K562 (cell line): ENCODE data around the gene CTNNBL1. TPM values are rescaled to one million over a fixed set of nuclear protein-coding genes. Genes with fewer than 3 reads are reported as not detected.

Source experiments
- HNRNPK ChIP-seq: fragments of 200-400 bp; formaldehyde crosslinking; IDR thresholded peaks from one replicate; pipeline ENCODE4 v1.6.1; 2018; ENCODE audit warnings: mild to moderate bottlenecking, low read depth, low read length; ENCODE audit not compliant: poor library complexity, severe bottlenecking
- LEF1 ChIP-seq: fragments of 450-650 bp; IDR thresholded peaks from 2 replicates; pipeline ENCODE4 v1.6.1; 2016; ENCODE audit warnings: mild to moderate bottlenecking
- MBD2 ChIP-seq: sonication (generic); IDR thresholded peaks from 2 replicates; pipeline ENCODE4 v1.6.1; 2016; ENCODE audit warnings: low read depth, borderline replicate concordance
- RBBP5 ChIP-seq: fragments of 200-600 bp; sonication (generic); IDR thresholded peaks from 2 replicates; pipeline ENCODE4 v1.6.1; 2012; ENCODE audit warnings: borderline replicate concordance, mild to moderate bottlenecking, low read length, control low read depth, inconsistent platforms; ENCODE audit not compliant: insufficient read depth, poor library complexity, severe bottlenecking
- SMC3 ChIP-seq: conservative IDR thresholded peaks from 2 replicates; pipeline ENCODE4 v1.6.1; 2011; ENCODE audit warnings: low read depth, low read length, improper control_type of control experiment; ENCODE audit not compliant: insufficient read depth
- STAG1 ChIP-seq: sonication (generic); formaldehyde crosslinking; IDR thresholded peaks from 2 replicates; pipeline ENCODE4 v1.5.0; 2020; ENCODE audit warnings: missing genetic modification reagents, borderline replicate concordance
- ZKSCAN1 ChIP-seq: fragments of 150-350 bp; IDR thresholded peaks from 2 replicates; pipeline ENCODE4 v1.6.1; 2016; ENCODE audit warnings: low read depth, low read length
- ZNF263 ChIP-seq: sonication (generic); formaldehyde crosslinking; IDR thresholded peaks from 2 replicates; pipeline ENCODE4 v1.8.0; 2022; ENCODE audit warnings: mild to moderate bottlenecking, missing genetic modification reagents, borderline replicate concordance
- ZNF274 ChIP-seq: IDR thresholded peaks from 2 replicates; pipeline ENCODE4 v1.6.1; 2011; ENCODE audit warnings: low read depth, mild to moderate bottlenecking, low read length, moderate library complexity, borderline replicate concordance
- polyA plus RNA-seq, 8 experiments: library from polyadenylated mRNA; depleted of rRNA in 4 of 8; stranded (reverse) in 5 of 8; unstranded in 3 of 8; fragments of >200 nt; fragmentation: Nextera tagmentation in 2 of 8; fragmentation: Illumina TruSeq in 1 of 8; extraction: Ambion mirVana in 2 of 8; extraction: Trizol in 1 of 8; gene quantifications; 2 replicates each; pipeline versions ENCODE4 v1.2.1 to v1.2.3, GENCODE V29; 2011 to 2014; ENCODE audit warnings: inconsistent platforms in 1 of 8, missing spikeins in 1 of 8
- total RNA-seq, 7 experiments: library from RNA; depleted of rRNA in 6 of 7; stranded (reverse); fragments of >200 nt in 6 of 7; fragmentation: Illumina TruSeq in 2 of 7; extraction: Trizol in 2 of 7; gene quantifications; 2 replicates each; pipeline versions ENCODE4 v1.2.1 to v1.2.3, GENCODE V29; 2011 to 2021; ENCODE audit warnings: low replicate concordance in 1 of 7
- TF ChIP-seq, protein P1 (sequence below): fragments of 450-650 bp; IDR thresholded peaks from 2 replicates; pipeline ENCODE4 v1.6.1; 2016; ENCODE audit warnings: borderline replicate concordance
- TF ChIP-seq, protein P2 (sequence below): sonication (generic); formaldehyde crosslinking; IDR thresholded peaks from 2 replicates; pipeline ENCODE4 v1.8.0; 2022; ENCODE audit warnings: missing genetic modification reagents, mild to moderate bottlenecking, borderline replicate concordance
- TF ChIP-seq, protein P3 (sequence below): fragments of 250-450 bp; sonication (Bioruptor Pico); IDR thresholded peaks from 2 replicates; pipeline ENCODE4 v1.8.0; 2022; ENCODE audit warnings: moderate library complexity, mild to moderate bottlenecking, inconsistent platforms
- TF ChIP-seq, protein P4 (sequence below): sonication (generic); formaldehyde crosslinking; IDR thresholded peaks from 2 replicates; pipeline ENCODE4 v1.8.0; 2022; ENCODE audit warnings: mild to moderate bottlenecking, missing genetic modification reagents
- TF ChIP-seq, protein P5 (sequence below): fragments of 250-450 bp; sonication (Bioruptor Pico); IDR thresholded peaks from 2 replicates; pipeline ENCODE4 v1.6.1; 2021; ENCODE audit warnings: mild to moderate bottlenecking

CTNNBL1 gene
- total and polyA plus RNA-seq, 9 of the 15 experiments (the other 6 are each of a cell fraction or from before 2014, with no cell fraction given), result 32.4 to 85.6 (median 43.6) TPM

DNA sequence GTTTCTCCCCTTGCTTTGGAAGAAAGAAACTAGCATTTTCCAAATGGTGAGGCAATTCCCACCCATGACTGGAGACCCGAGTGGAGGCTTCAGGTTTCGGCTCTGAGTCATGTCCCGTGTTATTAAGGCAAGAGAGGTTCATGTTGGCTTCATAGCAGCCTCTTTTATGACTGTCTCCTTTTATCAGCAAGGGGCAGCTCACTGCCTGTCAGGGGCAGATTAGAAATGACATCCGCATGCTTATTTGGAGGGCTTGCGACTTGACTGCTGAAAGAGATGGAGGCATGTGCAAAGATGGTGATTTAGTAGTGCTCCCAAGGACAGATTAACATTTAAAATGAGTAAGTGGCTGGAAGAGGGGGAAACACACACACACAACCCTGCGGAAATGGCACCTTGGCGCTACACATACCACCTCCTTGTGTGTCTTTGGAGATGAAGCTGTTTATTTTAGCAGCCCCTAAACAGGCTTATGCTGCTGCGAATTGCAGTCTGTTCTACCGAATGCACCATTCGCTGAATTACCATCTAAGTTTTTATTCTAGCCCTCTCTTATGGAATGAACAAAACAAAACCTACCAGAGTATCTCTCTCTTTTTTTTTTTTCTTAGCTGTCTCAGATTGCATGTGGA, 157.0 kb downstream of the CTNNBL1 start (continued):
- TF ChIP-seq, protein P1, sequence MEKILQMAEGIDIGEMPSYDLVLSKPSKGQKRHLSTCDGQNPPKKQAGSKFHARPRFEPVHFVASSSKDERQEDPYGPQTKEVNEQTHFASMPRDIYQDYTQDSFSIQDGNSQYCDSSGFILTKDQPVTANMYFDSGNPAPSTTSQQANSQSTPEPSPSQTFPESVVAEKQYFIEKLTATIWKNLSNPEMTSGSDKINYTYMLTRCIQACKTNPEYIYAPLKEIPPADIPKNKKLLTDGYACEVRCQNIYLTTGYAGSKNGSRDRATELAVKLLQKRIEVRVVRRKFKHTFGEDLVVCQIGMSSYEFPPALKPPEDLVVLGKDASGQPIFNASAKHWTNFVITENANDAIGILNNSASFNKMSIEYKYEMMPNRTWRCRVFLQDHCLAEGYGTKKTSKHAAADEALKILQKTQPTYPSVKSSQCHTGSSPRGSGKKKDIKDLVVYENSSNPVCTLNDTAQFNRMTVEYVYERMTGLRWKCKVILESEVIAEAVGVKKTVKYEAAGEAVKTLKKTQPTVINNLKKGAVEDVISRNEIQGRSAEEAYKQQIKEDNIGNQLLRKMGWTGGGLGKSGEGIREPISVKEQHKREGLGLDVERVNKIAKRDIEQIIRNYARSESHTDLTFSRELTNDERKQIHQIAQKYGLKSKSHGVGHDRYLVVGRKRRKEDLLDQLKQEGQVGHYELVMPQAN, result no peak
- TF ChIP-seq MBD2 (peak; percentile 72; the same call in 1 of the 2 replicates), LEF1 (peak; percentile 94), ZNF274 (peak; percentile 58; the same call in 1 of the 2 replicates), ZNF263 (CRISPR knock-in tag) (peak; percentile 89; the same call in 1 of the 2 replicates), SMC3 (no peak), HNRNPK (no peak), RBBP5 (no peak), STAG1 (CRISPR knock-in tag) (no peak), ZKSCAN1 (no peak)
- TF ChIP-seq, protein P2, sequence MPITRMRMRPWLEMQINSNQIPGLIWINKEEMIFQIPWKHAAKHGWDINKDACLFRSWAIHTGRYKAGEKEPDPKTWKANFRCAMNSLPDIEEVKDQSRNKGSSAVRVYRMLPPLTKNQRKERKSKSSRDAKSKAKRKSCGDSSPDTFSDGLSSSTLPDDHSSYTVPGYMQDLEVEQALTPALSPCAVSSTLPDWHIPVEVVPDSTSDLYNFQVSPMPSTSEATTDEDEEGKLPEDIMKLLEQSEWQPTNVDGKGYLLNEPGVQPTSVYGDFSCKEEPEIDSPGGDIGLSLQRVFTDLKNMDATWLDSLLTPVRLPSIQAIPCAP, result no peak
- TF ChIP-seq, protein P3, sequence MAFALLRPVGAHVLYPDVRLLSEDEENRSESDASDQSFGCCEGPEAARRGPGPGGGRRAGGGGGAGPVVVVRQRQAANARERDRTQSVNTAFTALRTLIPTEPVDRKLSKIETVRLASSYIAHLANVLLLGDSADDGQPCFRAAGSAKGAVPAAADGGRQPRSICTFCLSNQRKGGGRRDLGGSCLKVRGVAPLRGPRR (CRISPR knock-in tag), result no peak
- TF ChIP-seq, protein P4, sequence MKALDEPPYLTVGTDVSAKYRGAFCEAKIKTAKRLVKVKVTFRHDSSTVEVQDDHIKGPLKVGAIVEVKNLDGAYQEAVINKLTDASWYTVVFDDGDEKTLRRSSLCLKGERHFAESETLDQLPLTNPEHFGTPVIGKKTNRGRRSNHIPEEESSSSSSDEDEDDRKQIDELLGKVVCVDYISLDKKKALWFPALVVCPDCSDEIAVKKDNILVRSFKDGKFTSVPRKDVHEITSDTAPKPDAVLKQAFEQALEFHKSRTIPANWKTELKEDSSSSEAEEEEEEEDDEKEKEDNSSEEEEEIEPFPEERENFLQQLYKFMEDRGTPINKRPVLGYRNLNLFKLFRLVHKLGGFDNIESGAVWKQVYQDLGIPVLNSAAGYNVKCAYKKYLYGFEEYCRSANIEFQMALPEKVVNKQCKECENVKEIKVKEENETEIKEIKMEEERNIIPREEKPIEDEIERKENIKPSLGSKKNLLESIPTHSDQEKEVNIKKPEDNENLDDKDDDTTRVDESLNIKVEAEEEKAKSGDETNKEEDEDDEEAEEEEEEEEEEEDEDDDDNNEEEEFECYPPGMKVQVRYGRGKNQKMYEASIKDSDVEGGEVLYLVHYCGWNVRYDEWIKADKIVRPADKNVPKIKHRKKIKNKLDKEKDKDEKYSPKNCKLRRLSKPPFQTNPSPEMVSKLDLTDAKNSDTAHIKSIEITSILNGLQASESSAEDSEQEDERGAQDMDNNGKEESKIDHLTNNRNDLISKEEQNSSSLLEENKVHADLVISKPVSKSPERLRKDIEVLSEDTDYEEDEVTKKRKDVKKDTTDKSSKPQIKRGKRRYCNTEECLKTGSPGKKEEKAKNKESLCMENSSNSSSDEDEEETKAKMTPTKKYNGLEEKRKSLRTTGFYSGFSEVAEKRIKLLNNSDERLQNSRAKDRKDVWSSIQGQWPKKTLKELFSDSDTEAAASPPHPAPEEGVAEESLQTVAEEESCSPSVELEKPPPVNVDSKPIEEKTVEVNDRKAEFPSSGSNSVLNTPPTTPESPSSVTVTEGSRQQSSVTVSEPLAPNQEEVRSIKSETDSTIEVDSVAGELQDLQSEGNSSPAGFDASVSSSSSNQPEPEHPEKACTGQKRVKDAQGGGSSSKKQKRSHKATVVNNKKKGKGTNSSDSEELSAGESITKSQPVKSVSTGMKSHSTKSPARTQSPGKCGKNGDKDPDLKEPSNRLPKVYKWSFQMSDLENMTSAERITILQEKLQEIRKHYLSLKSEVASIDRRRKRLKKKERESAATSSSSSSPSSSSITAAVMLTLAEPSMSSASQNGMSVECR (CRISPR knock-in tag), result no peak
- TF ChIP-seq, protein P5, sequence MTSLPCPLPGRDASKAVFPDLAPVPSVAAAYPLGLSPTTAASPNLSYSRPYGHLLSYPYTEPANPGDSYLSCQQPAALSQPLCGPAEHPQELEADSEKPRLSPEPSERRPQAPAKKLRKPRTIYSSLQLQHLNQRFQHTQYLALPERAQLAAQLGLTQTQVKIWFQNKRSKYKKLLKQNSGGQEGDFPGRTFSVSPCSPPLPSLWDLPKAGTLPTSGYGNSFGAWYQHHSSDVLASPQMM (CRISPR knock-in tag), result no peak
